ENCODE data around the gene CANT1.

DNA sequence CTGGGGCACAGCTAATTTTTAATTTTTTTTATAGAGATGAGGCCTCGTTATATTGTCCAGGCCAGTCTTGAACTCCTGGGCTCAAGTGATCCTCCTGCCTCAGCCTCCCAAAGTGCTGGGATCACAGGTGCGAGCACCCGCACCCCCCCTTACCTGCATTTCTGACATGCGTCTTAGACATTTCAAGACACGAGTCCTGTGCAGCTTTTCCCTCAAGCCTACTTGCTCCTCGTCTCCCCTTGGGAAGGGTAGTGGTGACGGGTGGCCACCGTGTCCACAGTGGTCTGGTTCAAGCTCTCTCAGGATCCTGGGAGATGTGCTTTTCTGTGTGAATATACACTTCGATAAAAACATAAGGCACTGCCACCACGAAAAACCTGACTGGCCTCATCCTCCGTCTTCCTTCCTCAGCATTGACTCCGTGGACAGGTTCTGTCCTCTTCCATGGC is 9.6 kb downstream of the CANT1 start:
- TF ChIP-seq POLR2A (IDR thresholded peaks at IDR 0.05) (no peak), POLR2AphosphoS5 (IDR thresholded peaks at IDR 0.05) (no peak)
- TF ChIP-seq, protein P1, sequence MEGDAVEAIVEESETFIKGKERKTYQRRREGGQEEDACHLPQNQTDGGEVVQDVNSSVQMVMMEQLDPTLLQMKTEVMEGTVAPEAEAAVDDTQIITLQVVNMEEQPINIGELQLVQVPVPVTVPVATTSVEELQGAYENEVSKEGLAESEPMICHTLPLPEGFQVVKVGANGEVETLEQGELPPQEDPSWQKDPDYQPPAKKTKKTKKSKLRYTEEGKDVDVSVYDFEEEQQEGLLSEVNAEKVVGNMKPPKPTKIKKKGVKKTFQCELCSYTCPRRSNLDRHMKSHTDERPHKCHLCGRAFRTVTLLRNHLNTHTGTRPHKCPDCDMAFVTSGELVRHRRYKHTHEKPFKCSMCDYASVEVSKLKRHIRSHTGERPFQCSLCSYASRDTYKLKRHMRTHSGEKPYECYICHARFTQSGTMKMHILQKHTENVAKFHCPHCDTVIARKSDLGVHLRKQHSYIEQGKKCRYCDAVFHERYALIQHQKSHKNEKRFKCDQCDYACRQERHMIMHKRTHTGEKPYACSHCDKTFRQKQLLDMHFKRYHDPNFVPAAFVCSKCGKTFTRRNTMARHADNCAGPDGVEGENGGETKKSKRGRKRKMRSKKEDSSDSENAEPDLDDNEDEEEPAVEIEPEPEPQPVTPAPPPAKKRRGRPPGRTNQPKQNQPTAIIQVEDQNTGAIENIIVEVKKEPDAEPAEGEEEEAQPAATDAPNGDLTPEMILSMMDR (IDR thresholded peaks at IDR 0.05): no peak

Measured in breast epithelium (tissue), 3 donors.